Activated CD8-positive, alpha-beta memory T cell treated with anti-CD3 and anti-CD28 coated beads, Interleukin-2, amount 50 U/mL, for 1 hour (primary cell): ENCODE measurements around the gene IL1R1.
"Not testable (repeated sequence)": the region's sequence is repeated elsewhere in the genome, so short reads cannot be mapped to it uniquely, and the experiment has no call there.

Source experiments
- DNase-seq: peaks from one replicate; pipeline ENCODE4 v3.0.0-alpha.2; 2020; ENCODE audit errors: extremely low read depth

IL1R1 gene

GRCh38 chr2:102111823-102112222 is 30.7 kb upstream of the IL1R1 start:
- no peak for DNase-seq

- no peak for DNase-seq
Measured at GRCh38 chr2:102112271-102112670, 30.3 kb upstream of the IL1R1 start.

- DNase-seq = no peak
Measured at GRCh38 chr2:102112692-102113665, 29.6 kb upstream of the IL1R1 start.

- no peak for DNase-seq
Measured at GRCh38 chr2:102114290-102114721, 28.2 kb upstream of the IL1R1 start.

GRCh38 chr2:102114851-102115497 is 27.6 kb upstream of the IL1R1 start:
- no peak for DNase-seq

- no peak for DNase-seq
Measured at GRCh38 chr2:102116630-102117471, 25.7 kb upstream of the IL1R1 start.

- no peak for DNase-seq
Measured at GRCh38 chr2:102117472-102117858, 25.1 kb upstream of the IL1R1 start.

- no peak for DNase-seq
Measured at GRCh38 chr2:102119255-102119654, 23.3 kb upstream of the IL1R1 start.

GRCh38 chr2:102120261-102120660 is 22.3 kb upstream of the IL1R1 start:
- DNase-seq = no peak

GRCh38 chr2:102120701-102121159 is 21.8 kb upstream of the IL1R1 start:
- no peak for DNase-seq

GRCh38 chr2:102122115-102122514 is 20.4 kb upstream of the IL1R1 start:
- no peak for DNase-seq

GRCh38 chr2:102122909-102123308 is 19.6 kb upstream of the IL1R1 start:
- DNase-seq = no peak

- not testable (repeated sequence) for DNase-seq
Measured at GRCh38 chr2:102124421-102124820, 18.1 kb upstream of the IL1R1 start.

GRCh38 chr2:102126169-102126568 is 16.4 kb upstream of the IL1R1 start:
- no peak for DNase-seq

GRCh38 chr2:102126660-102127059 is 15.9 kb upstream of the IL1R1 start:
- DNase-seq = no peak

- DNase-seq = no peak
Measured at GRCh38 chr2:102129082-102129481, 13.5 kb upstream of the IL1R1 start.

- DNase-seq = no peak
Measured at GRCh38 chr2:102129951-102130646, 12.4 kb upstream of the IL1R1 start.

GRCh38 chr2:102130647-102130991 is 11.9 kb upstream of the IL1R1 start:
- no peak for DNase-seq

GRCh38 chr2:102131564-102131963 is 11.0 kb upstream of the IL1R1 start:
- DNase-seq = no peak

- DNase-seq = no peak
Measured at GRCh38 chr2:102137138-102137537, 5.4 kb upstream of the IL1R1 start.

- no peak for DNase-seq
Measured at GRCh38 chr2:102138331-102138730, 4.2 kb upstream of the IL1R1 start.
